Measurements from ENCODE around the gene BAIAP2L1.

BAIAP2L1 gene

GRCh38 chr7:98357751-98358161 is 43.1 kb downstream of the BAIAP2L1 start:
- no peak for DNase-seq

- no peak for DNase-seq
These were observed 45.7 kb downstream of the BAIAP2L1 start for GRCh38 chr7:98355250-98355538.

DNA sequence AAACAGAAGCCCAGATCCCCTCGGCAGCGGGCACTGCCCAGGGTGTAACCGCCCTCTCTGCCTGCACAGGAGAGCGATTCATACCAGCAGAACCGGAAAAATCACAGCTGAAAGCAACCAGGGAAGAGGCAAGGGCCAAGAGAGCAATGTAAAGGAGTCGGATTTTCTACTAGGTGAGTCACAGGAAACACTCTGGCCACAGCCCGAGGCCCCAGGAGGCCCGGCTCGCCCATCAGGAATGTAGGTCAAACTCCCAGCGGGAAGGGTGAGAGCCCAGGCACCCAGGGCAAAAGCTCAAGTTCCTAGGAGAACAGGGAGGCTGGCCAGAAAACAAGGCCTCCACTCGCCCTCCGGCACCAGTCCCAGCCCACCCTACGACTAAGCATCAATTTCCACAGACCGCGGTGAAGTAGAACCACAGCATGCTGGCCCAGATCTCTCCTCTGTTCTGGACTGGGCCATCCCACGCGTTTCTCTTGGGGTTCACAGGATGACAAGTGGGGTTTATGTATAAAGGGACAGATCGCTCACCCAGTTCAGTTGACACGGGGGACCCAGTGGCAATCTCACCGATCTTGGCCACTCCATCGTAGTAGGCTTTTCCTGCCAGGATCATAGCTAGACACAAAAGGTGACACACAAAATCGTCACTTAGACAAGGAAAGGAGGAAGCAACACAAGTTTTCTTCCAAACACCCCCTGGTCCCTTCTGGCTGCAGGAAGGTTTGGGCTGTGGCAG is 46.2 kb downstream of the BAIAP2L1 start:
- DNase-seq, result no peak

DNA sequence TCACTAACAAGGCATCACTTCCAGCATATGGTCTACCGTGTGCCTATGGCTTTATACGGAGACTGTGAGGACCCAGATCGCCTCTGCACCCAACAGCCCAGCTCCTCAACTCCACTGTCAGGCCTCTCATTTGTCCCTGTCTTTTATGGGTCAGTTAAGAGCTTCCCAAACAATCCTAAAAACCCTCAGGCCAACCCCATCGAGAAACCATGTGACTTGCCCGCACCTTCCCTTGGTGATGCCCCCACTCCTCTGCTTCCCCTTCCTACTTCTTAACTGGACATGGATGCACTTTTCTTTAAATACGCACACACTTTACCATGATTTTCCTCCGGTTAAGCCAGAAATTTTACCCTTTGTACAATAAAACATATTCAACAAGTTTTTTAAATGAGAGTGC is 46.8 kb downstream of the BAIAP2L1 start:
- no peak for DNase-seq

DNA sequence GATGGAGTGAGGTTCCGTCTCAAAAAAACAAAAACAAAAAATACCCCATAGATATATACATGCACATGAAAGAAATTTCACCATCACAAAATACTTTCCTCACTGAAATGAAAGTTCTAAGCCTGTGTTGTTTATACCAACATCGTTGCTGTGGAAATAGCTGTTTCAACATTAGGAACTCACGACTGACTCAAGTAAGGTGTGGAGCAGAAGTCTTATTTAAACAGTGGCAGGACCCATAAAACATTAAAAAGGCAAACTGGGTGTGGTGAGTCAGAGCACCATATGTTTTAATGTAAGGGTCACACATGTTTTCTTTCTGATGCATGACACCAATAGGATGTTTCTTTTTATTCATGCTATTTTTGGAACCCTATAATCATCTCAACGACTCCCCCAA is 48.3 kb downstream of the BAIAP2L1 start:
- no peak for DNase-seq

GRCh38 chr7:98351136-98351535 is 49.8 kb downstream of the BAIAP2L1 start:
- DNase-seq, result no peak

DNA sequence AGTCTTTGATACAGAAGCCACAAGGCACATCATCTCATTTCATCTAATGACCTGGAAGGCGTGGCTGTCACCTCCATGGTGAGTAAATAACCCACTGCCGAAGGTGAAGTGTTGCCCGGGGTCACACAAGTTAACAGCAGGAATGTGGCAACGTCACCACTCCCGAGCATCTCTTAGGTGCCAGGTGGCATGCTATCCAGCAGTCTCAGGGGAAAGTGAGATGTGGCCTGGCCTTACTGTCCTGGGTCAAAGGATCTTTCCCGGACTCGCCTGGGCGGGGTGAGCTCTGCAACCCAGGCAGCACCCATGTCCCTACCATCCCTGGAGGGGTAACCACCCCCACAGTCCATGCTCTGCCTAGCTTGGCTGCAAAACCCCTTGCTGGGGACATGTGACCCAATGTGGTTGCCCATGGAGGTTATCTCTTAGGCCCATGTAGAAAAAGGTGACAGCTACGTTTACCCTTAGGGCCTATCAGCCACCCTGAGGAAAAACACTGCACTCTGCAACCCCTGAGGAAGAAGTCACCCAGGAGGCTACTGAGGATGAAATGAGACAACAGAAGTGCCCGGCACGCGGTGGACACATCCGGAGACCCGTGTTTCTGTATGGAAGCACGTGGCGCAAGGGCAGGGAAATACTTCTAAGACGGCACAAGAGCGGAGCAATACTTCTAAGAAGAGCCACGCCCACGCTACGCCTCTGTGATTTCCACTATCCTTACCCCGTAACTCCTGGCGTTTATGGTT is 52.0 kb downstream of the BAIAP2L1 start:
- DNase-seq, result no peak

- no peak for DNase-seq
These were observed 54.3 kb downstream of the BAIAP2L1 start for GRCh38 chr7:98346515-98347069.

DNA sequence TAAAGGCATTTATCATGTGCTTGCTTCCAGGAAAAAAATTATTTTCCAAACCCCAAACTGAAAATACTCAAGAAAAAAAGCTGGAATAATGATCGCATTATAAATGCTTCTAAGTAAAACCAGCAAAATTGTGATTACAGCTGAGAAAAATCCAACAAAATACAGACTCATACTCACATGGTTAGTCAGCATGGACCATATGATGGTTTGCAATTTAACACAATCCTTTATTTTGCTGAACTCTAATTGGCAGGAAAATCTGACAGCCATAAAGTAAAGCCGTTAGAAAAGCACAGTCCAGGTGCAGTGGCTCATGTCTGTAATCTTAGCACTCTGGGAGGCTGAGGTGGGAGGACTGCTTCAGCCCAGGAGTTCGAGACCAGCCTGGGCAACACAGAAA is 59.8 kb downstream of the BAIAP2L1 start:
- DNase-seq, result no peak

DNA sequence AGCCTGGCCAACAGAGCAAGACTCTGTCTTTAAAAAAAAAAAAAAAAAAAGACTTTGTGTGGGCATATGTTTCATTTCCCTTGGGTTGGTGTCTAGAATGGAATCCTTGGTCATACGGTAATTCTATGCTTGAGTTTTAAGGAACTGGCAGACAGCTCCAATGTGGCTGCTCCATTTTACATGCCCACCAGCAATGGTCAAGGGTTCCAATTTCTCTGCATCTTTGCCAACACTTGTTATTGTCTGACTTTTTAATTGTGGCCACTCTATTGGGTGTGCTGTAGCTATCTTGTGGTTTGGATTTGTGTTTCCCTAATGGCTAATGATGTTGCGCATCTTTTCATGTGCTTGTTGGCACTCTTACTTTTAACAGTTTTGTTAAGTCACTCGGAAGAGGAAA is 61.8 kb downstream of the BAIAP2L1 start:
- no peak for DNase-seq

- no peak for DNase-seq
These were observed 62.4 kb downstream of the BAIAP2L1 start for GRCh38 chr7:98338441-98338840.

DNA sequence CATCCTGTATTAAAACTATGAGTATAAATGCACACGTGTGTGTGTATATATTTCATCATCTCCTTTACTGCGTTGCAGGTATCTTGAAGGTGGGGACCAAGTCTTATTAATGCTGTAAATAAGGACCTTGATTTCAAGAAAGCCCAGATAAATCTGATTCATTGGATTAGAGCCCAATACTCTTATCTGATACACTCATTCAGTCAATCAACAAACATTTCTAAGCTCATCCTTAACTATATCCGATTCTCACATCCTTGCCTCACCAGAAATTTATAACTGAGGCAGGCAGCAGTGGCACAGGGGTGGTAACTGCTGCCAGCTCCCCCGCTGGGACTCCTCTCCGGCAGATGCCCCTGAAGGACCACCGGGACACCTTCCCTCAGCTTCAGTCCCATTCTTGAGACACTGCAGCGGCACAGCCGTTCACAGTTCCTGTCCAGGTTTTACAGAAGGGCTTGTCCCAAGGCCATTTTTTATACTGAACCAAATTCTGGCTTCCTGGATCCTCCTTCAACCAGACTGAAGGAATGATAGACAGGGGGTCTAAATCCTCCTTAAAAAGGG is 65.4 kb downstream of the BAIAP2L1 start:
- DNase-seq, result no peak

- DNase-seq, result no peak
These were observed 66.8 kb downstream of the BAIAP2L1 start for GRCh38 chr7:98334081-98334480.

- no peak for DNase-seq
These were observed 69.9 kb downstream of the BAIAP2L1 start for GRCh38 chr7:98330926-98331529.

DNA sequence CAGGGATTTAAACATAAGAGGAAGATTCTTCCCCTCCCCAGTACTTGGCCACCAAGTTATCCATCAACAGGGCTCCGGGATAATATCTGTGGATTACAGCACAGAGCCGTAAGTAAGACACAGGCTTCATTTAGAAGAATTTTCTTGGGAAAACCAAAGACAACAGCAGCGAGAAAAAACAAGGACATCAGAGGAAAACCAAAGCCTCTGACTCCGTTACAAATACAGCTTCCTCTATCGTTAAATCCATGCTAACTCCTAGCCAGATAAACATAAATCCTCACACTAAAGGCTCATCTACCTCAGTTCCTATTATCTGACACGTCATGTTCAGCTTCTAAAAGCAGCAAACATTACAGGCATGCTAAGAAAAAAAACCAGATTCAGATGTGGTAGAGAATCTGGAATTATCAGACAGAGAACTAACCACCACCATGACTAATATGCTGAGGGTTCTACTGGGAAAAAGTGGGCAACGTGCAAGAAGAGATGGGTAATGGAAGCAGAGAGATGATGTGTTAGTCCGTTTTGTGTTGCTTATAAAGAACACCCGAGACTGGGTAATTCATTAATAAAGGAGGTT is 71.0 kb downstream of the BAIAP2L1 start:
- no peak for DNase-seq

DNA sequence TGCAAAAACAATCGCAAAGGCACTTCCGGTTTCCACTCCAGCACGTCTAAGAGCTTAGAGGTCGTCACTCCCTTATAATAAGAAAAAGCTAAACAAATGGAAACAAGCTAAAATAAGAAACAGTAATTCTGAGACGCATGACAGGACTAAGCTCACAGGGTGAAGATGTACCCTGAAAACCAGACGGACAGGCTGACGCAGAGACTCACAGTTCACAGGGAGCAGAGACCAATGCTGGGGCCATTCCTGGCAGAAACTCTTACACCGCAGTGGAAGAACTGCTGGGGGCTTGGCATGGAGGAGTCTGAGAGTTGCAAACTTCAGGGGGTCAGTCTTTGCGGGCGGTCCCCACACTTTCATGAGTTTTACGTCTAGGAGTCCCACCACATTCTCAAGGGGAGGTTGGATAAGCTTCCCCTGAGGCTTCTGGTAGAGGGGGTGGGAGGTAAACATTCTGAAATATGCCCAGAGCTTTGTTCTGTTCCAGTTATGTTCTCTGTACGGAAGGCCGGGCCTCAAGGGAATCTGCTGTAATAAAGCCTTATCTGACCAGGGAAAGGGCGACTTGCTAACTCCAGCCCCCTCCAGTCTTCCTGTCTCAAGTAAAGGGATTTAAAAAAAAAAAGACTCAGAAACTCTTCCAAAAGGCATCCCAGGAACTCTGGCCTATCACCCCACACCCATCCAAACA is 71.6 kb downstream of the BAIAP2L1 start:
- no peak for DNase-seq

DNA sequence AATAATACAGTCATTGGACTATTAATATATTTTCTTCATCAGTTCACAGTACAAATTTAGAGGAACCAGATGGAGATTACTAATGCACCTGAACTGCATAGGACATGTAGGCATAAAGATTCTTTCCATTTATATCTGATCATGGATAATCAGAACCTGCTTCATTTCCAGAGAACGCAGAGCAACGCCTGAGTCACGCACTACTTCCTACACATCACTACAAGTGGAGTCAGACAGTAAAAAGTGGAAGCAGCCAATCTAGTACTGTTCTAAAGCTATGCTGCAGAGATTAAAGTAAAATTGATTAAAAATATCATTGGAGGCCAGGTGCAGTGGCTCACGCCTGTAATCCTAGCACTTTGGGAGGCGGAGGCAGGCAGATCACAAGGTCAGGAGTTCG is 76.1 kb downstream of the BAIAP2L1 start:
- DNase-seq, result no peak

GRCh38 chr7:98323597-98324322 is 77.1 kb downstream of the BAIAP2L1 start:
- DNase-seq, result no peak

DNA sequence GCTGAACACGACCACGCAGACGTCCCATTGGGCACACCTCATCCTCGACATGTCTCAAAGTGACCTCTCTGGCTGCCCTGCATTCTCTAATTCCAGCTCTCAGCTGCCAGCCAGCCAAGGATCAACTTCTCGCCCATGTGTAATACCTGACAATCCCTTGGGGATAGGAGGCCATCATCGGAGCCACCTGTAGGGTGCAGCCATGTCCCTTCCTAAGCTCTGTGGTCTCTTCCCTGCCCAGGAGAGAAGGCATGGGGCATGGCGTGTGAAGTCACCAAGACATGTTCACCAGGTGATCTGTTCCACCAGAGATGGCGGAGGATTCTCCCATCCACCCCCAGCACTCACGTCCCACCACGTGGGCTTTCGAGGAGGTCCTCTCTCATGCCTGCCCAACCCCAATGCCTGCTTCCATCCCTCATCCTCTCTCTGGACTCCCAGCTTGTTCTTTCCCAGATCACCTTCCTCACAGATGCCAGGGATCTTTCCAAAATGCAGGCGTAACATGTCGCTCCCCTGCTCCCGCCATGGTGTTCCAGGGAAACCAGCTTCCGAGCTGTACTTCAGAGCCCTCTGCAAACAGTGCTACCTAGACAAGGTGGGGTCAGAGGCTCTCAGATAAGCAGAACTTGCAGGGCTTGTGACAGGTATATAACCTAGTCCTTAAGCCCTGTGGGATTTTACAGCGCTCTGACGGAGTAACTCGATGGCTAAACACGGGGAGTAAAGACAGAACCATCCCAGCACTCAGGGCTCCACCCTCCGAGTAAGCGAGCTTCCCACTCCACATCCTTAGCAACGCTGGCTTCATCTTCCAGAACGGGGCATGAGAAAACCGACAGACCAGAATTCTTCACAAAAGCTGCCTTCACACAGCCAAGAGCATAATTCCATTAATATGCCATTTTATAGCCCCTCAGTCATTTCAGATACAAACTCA is 78.3 kb downstream of the BAIAP2L1 start:
- DNase-seq, result no peak

DNA sequence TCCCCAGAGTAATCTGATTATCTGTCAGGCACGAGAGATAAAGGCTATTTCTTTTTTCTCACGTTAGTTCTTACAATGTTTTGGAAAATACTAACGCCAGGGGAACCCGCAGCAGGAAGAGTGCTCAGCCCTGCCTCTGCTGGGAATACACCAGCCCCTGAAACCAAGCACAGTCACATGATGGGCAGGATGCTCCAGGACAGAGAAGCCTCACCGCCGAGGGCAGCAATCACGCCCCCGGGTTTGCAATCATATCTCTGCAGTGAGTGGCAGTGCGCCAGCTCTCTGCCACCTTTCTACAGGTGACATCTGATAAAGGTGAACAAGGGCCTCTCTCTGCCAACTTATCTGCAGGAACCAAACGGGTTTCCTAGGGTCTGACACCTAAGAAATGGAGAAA is 79.6 kb downstream of the BAIAP2L1 start:
- no peak for DNase-seq

DNA sequence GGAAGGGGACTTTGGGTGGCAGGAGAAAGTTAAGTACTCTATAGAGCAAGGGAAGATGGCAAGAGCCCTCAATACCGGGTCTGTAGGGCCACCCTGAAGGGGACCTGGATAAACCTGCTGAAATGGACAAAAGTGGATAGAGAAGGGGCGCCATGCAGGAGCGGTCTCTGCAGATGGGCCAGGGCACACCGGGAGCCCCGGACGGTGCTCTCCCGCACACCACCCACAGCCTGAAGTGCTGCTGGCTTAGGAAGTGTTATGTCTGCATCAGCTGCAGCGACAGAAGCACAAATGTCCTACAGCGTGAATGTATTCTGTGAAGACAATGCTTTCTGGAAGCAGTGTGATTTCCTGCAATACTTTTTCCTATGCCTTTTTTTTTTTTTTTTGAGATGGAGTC is 81.7 kb downstream of the BAIAP2L1 start:
- no peak for DNase-seq

Measured in activated T-cell treated with anti-CD3 and anti-CD28 coated beads for 4 hours (primary cell).